ENCODE data around the gene FHOD3. TPM values are rescaled to one million over a fixed set of nuclear protein-coding genes. Genes with fewer than 3 reads are reported as not detected.

The FHOD3 gene
- total and polyA plus RNA-seq, 9 of the 15 experiments (the other 6 are each of a cell fraction or from before 2014, with no cell fraction given), result 0.11 TPM; not detected in 8

DNA sequence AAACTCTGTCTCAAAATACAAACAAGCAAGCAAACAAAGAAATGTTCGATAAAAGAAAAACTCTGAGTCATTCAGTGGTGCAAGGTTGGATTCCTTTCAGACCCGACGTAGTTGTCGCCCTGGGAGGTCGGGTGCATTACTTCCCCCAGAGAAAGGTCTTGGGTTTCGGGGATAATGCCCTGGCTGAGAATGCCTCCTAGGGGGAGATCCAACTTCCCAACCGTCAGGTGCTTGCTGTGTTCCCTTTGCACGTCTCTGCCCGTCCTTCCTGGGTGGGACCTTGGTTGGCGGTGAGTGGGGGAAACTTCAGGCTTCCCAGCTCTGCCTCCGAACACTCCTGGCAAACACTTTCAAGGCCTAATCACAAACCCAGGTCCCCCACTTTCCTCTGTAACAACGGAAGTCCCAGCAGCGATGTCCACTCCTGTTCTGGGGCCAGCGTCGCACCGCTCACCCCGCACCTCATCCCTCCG, 530.7 kb downstream of the FHOD3 start (continued):
- TF ChIP-seq, protein P1, sequence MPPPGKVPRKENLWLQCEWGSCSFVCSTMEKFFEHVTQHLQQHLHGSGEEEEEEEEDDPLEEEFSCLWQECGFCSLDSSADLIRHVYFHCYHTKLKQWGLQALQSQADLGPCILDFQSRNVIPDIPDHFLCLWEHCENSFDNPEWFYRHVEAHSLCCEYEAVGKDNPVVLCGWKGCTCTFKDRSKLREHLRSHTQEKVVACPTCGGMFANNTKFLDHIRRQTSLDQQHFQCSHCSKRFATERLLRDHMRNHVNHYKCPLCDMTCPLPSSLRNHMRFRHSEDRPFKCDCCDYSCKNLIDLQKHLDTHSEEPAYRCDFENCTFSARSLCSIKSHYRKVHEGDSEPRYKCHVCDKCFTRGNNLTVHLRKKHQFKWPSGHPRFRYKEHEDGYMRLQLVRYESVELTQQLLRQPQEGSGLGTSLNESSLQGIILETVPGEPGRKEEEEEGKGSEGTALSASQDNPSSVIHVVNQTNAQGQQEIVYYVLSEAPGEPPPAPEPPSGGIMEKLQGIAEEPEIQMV (tag; conservative IDR thresholded peaks at IDR 0.05; ENCODE audit: low read depth), result no peak
- no peak for TF ChIP-seq RFX1 (IDR thresholded peaks at IDR 0.05)
- TF ChIP-seq, protein P2, sequence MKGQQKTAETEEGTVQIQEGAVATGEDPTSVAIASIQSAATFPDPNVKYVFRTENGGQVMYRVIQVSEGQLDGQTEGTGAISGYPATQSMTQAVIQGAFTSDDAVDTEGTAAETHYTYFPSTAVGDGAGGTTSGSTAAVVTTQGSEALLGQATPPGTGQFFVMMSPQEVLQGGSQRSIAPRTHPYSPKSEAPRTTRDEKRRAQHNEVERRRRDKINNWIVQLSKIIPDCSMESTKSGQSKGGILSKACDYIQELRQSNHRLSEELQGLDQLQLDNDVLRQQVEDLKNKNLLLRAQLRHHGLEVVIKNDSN (CRISPR knock-in tag; IDR thresholded peaks at IDR 0.05), result no peak
- TF ChIP-seq, protein P3, sequence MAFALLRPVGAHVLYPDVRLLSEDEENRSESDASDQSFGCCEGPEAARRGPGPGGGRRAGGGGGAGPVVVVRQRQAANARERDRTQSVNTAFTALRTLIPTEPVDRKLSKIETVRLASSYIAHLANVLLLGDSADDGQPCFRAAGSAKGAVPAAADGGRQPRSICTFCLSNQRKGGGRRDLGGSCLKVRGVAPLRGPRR (CRISPR knock-in tag; IDR thresholded peaks at IDR 0.05), result no peak
- TF ChIP-seq PURB (CRISPR knock-in tag; IDR thresholded peaks at IDR 0.05; ENCODE audit: low read depth), result no peak
- TF ChIP-seq, protein P4, sequence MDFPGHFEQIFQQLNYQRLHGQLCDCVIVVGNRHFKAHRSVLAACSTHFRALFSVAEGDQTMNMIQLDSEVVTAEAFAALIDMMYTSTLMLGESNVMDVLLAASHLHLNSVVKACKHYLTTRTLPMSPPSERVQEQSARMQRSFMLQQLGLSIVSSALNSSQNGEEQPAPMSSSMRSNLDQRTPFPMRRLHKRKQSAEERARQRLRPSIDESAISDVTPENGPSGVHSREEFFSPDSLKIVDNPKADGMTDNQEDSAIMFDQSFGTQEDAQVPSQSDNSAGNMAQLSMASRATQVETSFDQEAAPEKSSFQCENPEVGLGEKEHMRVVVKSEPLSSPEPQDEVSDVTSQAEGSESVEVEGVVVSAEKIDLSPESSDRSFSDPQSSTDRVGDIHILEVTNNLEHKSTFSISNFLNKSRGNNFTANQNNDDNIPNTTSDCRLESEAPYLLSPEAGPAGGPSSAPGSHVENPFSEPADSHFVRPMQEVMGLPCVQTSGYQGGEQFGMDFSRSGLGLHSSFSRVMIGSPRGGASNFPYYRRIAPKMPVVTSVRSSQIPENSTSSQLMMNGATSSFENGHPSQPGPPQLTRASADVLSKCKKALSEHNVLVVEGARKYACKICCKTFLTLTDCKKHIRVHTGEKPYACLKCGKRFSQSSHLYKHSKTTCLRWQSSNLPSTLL (IDR thresholded peaks at IDR 0.05), result no peak
- no peak for TF ChIP-seq NFATC3 (IDR thresholded peaks at IDR 0.05)
- TF ChIP-seq PYGO2 (tag; IDR thresholded peaks at IDR 0.05), result no peak
- no peak for TF ChIP-seq FOS (IDR thresholded peaks at IDR 0.05; ENCODE audit: extremely low read depth, insufficient read length)
- TF ChIP-seq GTF2E2 (tag; IDR thresholded peaks at IDR 0.05), result 0 out of 2 replicates have a peak, but pooled peaks have one; percentile 23
- no peak for TF ChIP-seq HDAC3 (IDR thresholded peaks at IDR 0.05; ENCODE audit: borderline replicate concordance, partially characterized antibody)
- TF ChIP-seq KLF6 (CRISPR knock-in tag; IDR thresholded peaks at IDR 0.05; ENCODE audit: borderline replicate concordance), result no peak
- TF ChIP-seq ZFPM2 (CRISPR knock-in tag; IDR thresholded peaks at IDR 0.05), result no peak
- 0 out of 2 replicates have a peak, but pooled peaks have one; percentile 40 for TF ChIP-seq ATF7 (IDR thresholded peaks at IDR 0.05)
- TF ChIP-seq, protein P5, sequence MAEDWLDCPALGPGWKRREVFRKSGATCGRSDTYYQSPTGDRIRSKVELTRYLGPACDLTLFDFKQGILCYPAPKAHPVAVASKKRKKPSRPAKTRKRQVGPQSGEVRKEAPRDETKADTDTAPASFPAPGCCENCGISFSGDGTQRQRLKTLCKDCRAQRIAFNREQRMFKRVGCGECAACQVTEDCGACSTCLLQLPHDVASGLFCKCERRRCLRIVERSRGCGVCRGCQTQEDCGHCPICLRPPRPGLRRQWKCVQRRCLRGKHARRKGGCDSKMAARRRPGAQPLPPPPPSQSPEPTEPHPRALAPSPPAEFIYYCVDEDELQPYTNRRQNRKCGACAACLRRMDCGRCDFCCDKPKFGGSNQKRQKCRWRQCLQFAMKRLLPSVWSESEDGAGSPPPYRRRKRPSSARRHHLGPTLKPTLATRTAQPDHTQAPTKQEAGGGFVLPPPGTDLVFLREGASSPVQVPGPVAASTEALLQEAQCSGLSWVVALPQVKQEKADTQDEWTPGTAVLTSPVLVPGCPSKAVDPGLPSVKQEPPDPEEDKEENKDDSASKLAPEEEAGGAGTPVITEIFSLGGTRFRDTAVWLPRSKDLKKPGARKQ (CRISPR knock-in tag; IDR thresholded peaks at IDR 0.05), result no peak
- TF ChIP-seq, protein P6, sequence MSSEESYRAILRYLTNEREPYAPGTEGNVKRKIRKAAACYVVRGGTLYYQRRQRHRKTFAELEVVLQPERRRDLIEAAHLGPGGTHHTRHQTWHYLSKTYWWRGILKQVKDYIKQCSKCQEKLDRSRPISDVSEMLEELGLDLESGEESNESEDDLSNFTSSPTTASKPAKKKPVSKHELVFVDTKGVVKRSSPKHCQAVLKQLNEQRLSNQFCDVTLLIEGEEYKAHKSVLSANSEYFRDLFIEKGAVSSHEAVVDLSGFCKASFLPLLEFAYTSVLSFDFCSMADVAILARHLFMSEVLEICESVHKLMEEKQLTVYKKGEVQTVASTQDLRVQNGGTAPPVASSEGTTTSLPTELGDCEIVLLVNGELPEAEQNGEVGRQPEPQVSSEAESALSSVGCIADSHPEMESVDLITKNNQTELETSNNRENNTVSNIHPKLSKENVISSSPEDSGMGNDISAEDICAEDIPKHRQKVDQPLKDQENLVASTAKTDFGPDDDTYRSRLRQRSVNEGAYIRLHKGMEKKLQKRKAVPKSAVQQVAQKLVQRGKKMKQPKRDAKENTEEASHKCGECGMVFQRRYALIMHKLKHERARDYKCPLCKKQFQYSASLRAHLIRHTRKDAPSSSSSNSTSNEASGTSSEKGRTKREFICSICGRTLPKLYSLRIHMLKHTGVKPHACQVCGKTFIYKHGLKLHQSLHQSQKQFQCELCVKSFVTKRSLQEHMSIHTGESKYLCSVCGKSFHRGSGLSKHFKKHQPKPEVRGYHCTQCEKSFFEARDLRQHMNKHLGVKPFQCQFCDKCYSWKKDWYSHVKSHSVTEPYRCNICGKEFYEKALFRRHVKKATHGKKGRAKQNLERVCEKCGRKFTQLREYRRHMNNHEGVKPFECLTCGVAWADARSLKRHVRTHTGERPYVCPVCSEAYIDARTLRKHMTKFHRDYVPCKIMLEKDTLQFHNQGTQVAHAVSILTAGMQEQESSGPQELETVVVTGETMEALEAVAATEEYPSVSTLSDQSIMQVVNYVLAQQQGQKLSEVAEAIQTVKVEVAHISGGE (CRISPR knock-in tag; IDR thresholded peaks at IDR 0.05), result no peak; a peak in 1 of 6 replicates
- no peak for TF ChIP-seq STAG1 (CRISPR knock-in tag; IDR thresholded peaks at IDR 0.05; ENCODE audit: borderline replicate concordance)
- no peak for TF ChIP-seq SRSF1 (IDR thresholded peaks at IDR 0.05; ENCODE audit: low read depth, low read length)

Measured in K562 (cell line).